ENCODE data around the gene DCAKD.

DNA sequence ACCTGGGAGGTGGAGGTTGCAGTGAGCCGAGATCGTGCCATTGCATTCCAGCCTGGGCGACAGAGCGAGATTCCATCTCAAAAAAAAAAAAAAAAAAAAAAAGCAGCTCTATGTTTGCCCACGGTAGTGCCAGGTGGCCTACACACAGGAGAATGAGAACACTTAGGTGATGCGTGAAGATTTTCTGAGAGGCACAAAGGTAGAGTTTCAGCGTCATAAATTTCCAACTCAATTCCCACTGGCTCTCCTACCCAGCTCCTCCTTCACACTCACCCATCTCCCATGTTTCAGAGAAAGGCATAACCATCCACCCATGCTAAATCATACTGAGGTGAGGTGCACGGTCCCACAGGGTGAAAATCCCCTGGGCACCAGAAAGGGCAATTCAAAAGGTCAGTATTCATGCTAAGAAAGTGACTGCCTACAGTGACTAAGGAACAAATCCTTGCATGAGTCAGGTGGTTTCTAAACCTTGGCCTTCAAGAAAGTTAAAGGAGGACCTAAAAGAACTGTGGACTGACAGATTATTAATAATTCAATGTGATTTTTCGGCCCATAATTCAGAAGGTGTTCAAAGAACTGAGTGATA, 4.8 kb downstream of the DCAKD start:
- TF ChIP-seq, protein P1, sequence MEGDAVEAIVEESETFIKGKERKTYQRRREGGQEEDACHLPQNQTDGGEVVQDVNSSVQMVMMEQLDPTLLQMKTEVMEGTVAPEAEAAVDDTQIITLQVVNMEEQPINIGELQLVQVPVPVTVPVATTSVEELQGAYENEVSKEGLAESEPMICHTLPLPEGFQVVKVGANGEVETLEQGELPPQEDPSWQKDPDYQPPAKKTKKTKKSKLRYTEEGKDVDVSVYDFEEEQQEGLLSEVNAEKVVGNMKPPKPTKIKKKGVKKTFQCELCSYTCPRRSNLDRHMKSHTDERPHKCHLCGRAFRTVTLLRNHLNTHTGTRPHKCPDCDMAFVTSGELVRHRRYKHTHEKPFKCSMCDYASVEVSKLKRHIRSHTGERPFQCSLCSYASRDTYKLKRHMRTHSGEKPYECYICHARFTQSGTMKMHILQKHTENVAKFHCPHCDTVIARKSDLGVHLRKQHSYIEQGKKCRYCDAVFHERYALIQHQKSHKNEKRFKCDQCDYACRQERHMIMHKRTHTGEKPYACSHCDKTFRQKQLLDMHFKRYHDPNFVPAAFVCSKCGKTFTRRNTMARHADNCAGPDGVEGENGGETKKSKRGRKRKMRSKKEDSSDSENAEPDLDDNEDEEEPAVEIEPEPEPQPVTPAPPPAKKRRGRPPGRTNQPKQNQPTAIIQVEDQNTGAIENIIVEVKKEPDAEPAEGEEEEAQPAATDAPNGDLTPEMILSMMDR (IDR thresholded peaks at IDR 0.05 in 2 of 3, conservative IDR thresholded peaks at IDR 0.05 in 1 of 3; ENCODE audit: borderline replicate concordance in 1 of 3, insufficient read depth in 1 of 3, low read depth in 2 of 3, low read length in 2 of 3), result no peak
- TF ChIP-seq, protein P2, sequence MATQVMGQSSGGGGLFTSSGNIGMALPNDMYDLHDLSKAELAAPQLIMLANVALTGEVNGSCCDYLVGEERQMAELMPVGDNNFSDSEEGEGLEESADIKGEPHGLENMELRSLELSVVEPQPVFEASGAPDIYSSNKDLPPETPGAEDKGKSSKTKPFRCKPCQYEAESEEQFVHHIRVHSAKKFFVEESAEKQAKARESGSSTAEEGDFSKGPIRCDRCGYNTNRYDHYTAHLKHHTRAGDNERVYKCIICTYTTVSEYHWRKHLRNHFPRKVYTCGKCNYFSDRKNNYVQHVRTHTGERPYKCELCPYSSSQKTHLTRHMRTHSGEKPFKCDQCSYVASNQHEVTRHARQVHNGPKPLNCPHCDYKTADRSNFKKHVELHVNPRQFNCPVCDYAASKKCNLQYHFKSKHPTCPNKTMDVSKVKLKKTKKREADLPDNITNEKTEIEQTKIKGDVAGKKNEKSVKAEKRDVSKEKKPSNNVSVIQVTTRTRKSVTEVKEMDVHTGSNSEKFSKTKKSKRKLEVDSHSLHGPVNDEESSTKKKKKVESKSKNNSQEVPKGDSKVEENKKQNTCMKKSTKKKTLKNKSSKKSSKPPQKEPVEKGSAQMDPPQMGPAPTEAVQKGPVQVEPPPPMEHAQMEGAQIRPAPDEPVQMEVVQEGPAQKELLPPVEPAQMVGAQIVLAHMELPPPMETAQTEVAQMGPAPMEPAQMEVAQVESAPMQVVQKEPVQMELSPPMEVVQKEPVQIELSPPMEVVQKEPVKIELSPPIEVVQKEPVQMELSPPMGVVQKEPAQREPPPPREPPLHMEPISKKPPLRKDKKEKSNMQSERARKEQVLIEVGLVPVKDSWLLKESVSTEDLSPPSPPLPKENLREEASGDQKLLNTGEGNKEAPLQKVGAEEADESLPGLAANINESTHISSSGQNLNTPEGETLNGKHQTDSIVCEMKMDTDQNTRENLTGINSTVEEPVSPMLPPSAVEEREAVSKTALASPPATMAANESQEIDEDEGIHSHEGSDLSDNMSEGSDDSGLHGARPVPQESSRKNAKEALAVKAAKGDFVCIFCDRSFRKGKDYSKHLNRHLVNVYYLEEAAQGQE (IDR thresholded peaks at IDR 0.05; ENCODE audit: low read depth), result no peak
- no peak for TF ChIP-seq POLR2A (IDR thresholded peaks at IDR 0.05; ENCODE audit: borderline replicate concordance, extremely low read depth, insufficient read depth, insufficient read length)
